Hepatocyte (in vitro differentiated cells): ENCODE data around the gene PHACTR1. TPM values are rescaled to one million over a fixed set of nuclear protein-coding genes. Genes with fewer than 3 reads are reported as not detected.

ENCODE experiments used
- DNase-seq: peaks from one replicate; pipeline ENCODE4 v3.0.0-alpha.2; 2016; ENCODE audit warnings: low spot score
- H2AFZ ChIP-seq: fragments of 200-600 bp; sonication (generic); 2 replicates; pipeline ENCODE4 v1.6.0; 2016; ENCODE audit warnings: antibody characterized with exemption, mild to moderate bottlenecking
- H3K27ac ChIP-seq: fragments of 200-600 bp; sonication (generic); 2 replicates; pipeline ENCODE4 v1.5.1; 2016; ENCODE audit warnings: mild to moderate bottlenecking
- H3K27me3 ChIP-seq: fragments of 200-600 bp; sonication (generic); 2 replicates; pipeline ENCODE4 v1.6.1; 2016
- H3K36me3 ChIP-seq: fragments of 200-600 bp; sonication (generic); replicated peaks from 2 replicates; pipeline ENCODE4 v1.5.1; 2016; ENCODE audit warnings: low read depth; ENCODE audit not compliant: insufficient read depth
- H3K4me1 ChIP-seq: fragments of 200-600 bp; sonication (generic); 2 replicates; pipeline ENCODE4 v1.5.1; 2016; ENCODE audit warnings: mild to moderate bottlenecking, moderate library complexity; ENCODE audit not compliant: insufficient read depth
- H3K4me2 ChIP-seq: fragments of 200-600 bp; sonication (generic); 2 replicates; pipeline ENCODE4 v1.6.0; 2016
- H3K4me3 ChIP-seq: fragments of 200-600 bp; sonication (generic); 2 replicates; pipeline ENCODE4 v1.5.1; 2016; ENCODE audit warnings: mild to moderate bottlenecking
- H3K79me2 ChIP-seq: fragments of 200-600 bp; sonication (generic); 2 replicates; pipeline ENCODE4 v1.6.0; 2017; ENCODE audit warnings: mild to moderate bottlenecking
- H3K9me2 ChIP-seq: fragments of 200-600 bp; sonication (generic); replicated peaks from 2 replicates; pipeline ENCODE4 v1.6.0; 2017; ENCODE audit warnings: mild to moderate bottlenecking; ENCODE audit not compliant: insufficient read depth
- H3K9me3 ChIP-seq: fragments of 200-600 bp; sonication (generic); 2 replicates; pipeline ENCODE4 v1.5.1; 2016; ENCODE audit warnings: low read depth, mild to moderate bottlenecking
- H4K20me1 ChIP-seq: fragments of 200-600 bp; sonication (generic); 2 replicates; pipeline ENCODE4 v1.6.0; 2016; ENCODE audit warnings: mild to moderate bottlenecking; ENCODE audit not compliant: insufficient read depth, poor library complexity, severe bottlenecking
- CTCF ChIP-seq: fragments of 200-600 bp; sonication (generic); IDR thresholded peaks from 2 replicates; pipeline ENCODE4 v1.5.1; 2016; ENCODE audit warnings: antibody characterized with exemption, mild to moderate bottlenecking; ENCODE audit not compliant: poor library complexity
- EZH2 ChIP-seq: fragments of 200-600 bp; sonication (generic); IDR thresholded peaks from 2 replicates; pipeline ENCODE4 v1.6.1; 2016; ENCODE audit warnings: antibody characterized with exemption, mild to moderate bottlenecking, borderline replicate concordance
- EZH2phosphoT487 ChIP-seq: fragments of 200-600 bp; sonication (generic); IDR thresholded peaks from one replicate; pipeline ENCODE4 v1.6.1; 2018; ENCODE audit warnings: antibody characterized with exemption, mild to moderate bottlenecking, low read depth, moderate library complexity; ENCODE audit not compliant: unreplicated experiment, severe bottlenecking
- WGBS: methylation state at CpG from one replicate; pipeline ENCODE4 v1.1.6; 2016; ENCODE audit warnings: low lambda C conversion rate; ENCODE audit errors: missing lambda C conversion rate; 5-methylcytosine and 5-hydroxymethylcytosine counted together
- polyA plus RNA-seq: library from polyadenylated mRNA; unstranded; fragments of >200 nt; fragmentation: Nextera tagmentation; extraction: Ambion mirVana; gene quantifications from 2 replicates; pipeline ENCODE4 v1.2.1, GENCODE V29; 2016
- total RNA-seq: library from RNA; depleted of rRNA; stranded (reverse); fragments of >200 nt; gene quantifications from 2 replicates; pipeline ENCODE4 v1.2.3, GENCODE V29; 2014

The PHACTR1 gene
- total and polyA plus RNA-seq, 2 experiments from 2014 or later = 3.0 to 4.3 TPM

GRCh38 chr6:12800120-12800519, 83.6 kb downstream of the PHACTR1 start:
- Histone ChIP-seq H2AFZ (no peak overlapping the region), H3K4me1 (no peaks in the 10 kb centered on the region), H3K4me2 (no peak overlapping the region), H3K36me3 (no peaks in the 10 kb centered on the region), H3K27me3 (no peaks in the 10 kb centered on the region), H3K9me3 (no peaks in the 10 kb centered on the region), H3K27ac (no peak overlapping the region), H3K79me2 (no peaks in the 10 kb centered on the region), H3K9me2 (no peaks in the 10 kb centered on the region), H3K4me3 (no peak overlapping the region), H4K20me1 (no peaks in the 10 kb centered on the region)
- TF ChIP-seq EZH2phosphoT487 = no peak
- TF ChIP-seq CTCF = no peak
- DNase-seq = no peak
- WGBS = 78% methylated on average over 1 of the region's 1 CpG

- Histone ChIP-seq H3K79me2 (no peaks in the 10 kb centered on the region), H3K9me3 (no peaks in the 10 kb centered on the region), H2AFZ (no peak overlapping the region), H3K27me3 (no peaks in the 10 kb centered on the region), H3K4me3 (no peak overlapping the region), H3K27ac (no peak overlapping the region), H3K9me2 (no peaks in the 10 kb centered on the region), H3K36me3 (no peaks in the 10 kb centered on the region), H4K20me1 (no peaks in the 10 kb centered on the region), H3K4me1 (no peaks in the 10 kb centered on the region), H3K4me2 (no peak overlapping the region)
- 69% methylated on average over 3 of the region's 3 CpGs for WGBS
- DNase-seq = no peak
- TF ChIP-seq CTCF (no peak), EZH2 (no peak), EZH2phosphoT487 (no peak)
Observed at GRCh38 chr6:12801141-12801540, 84.6 kb downstream of the PHACTR1 start.

- Histone ChIP-seq H4K20me1 (no peaks in the 10 kb centered on the region), H3K4me1 (no peaks in the 10 kb centered on the region), H2AFZ (no peak overlapping the region), H3K9me2 (no peaks in the 10 kb centered on the region), H3K9me3 (no peaks in the 10 kb centered on the region), H3K79me2 (no peaks in the 10 kb centered on the region), H3K27ac (no peak overlapping the region), H3K4me2 (no peak overlapping the region), H3K27me3 (no peaks in the 10 kb centered on the region), H3K36me3 (no peaks in the 10 kb centered on the region), H3K4me3 (no peak overlapping the region)
- no peak for TF ChIP-seq EZH2phosphoT487
- TF ChIP-seq EZH2 = no peak
- no peak for TF ChIP-seq CTCF
- 68% methylated on average over 4 of the region's 4 CpGs for WGBS
- no peak for DNase-seq
Observed at GRCh38 chr6:12802440-12802839, 85.9 kb downstream of the PHACTR1 start.

GRCh38 chr6:12803486-12803885, 86.9 kb downstream of the PHACTR1 start:
- 43% methylated on average over 3 of the region's 3 CpGs for WGBS
- no peak for TF ChIP-seq EZH2
- no peak for DNase-seq
- no peak overlapping the region for H3K4me2 ChIP-seq
- no peaks in the 10 kb centered on the region for H4K20me1 ChIP-seq
- H3K9me2 ChIP-seq = no peaks in the 10 kb centered on the region
- no peak overlapping the region for H2AFZ ChIP-seq
- no peaks in the 10 kb centered on the region for H3K4me1 ChIP-seq
- no peak overlapping the region for H3K27ac ChIP-seq
- no peaks in the 10 kb centered on the region for H3K27me3 ChIP-seq
- no peak overlapping the region for H3K4me3 ChIP-seq
- no peaks in the 10 kb centered on the region for H3K79me2 ChIP-seq
- no peaks in the 10 kb centered on the region for H3K36me3 ChIP-seq
- H3K9me3 ChIP-seq = no peaks in the 10 kb centered on the region
